Spinal cord (tissue), 10 donors: ENCODE measurements around the gene NTHL1. TPM values are rescaled to one million over a fixed set of nuclear protein-coding genes. Genes with fewer than 3 reads are reported as not detected.
A peak's percentile ranks its signal among the peaks of the same experiment; 100 is the strongest.

Source experiments
- DNase-seq, 6 donors: peaks; one replicate each; pipeline versions ENCODE4 v3.0.0 to v3.0.0-alpha.2; 2013 to 2015; ENCODE audit warnings: low spot score in 6 of 6, low read depth in 4 of 6
- H3K27ac ChIP-seq: one replicate; pipeline ENCODE4 v1.5.1; 2013; ENCODE audit warnings: low read depth, low read length, control low read depth
- H3K27me3 ChIP-seq: one replicate; pipeline ENCODE4 v1.6.1; 2013; ENCODE audit warnings: low read length; ENCODE audit not compliant: control insufficient read depth, insufficient read depth
- H3K36me3 ChIP-seq: one replicate; pipeline ENCODE4 v1.6.1; 2013; ENCODE audit warnings: low read length; ENCODE audit not compliant: control insufficient read depth, insufficient read depth
- H3K4me1 ChIP-seq: one replicate; pipeline ENCODE4 v1.6.1; 2013; ENCODE audit warnings: low read length; ENCODE audit not compliant: control insufficient read depth, insufficient read depth
- H3K4me3 ChIP-seq: one replicate; pipeline ENCODE4 v1.5.1; 2013; ENCODE audit warnings: low read depth, low read length, control low read depth
- H3K9me3 ChIP-seq: one replicate; pipeline ENCODE4 v1.6.1; 2013; ENCODE audit warnings: low read length; ENCODE audit not compliant: control insufficient read depth, insufficient read depth
- WGBS: methylation state at CpG from one replicate; pipeline ENCODE4 v1.1.5; 2013; ENCODE audit warnings: missing lambda C conversion rate; ENCODE audit not compliant: insufficient coverage; 5-methylcytosine and 5-hydroxymethylcytosine counted together
- polyA plus RNA-seq, 2 donors: library from polyadenylated mRNA; unstranded; fragments of 120-200 nt; gene quantifications; one replicate each; pipeline ENCODE4 v1.2.1, GENCODE V29; 2013; ENCODE audit not compliant: insufficient read length in 2 of 2
- total RNA-seq, 2 donors: library from RNA; depleted of rRNA in 1 of 2; stranded (reverse); fragments of 120-200 nt in 1 of 2; fragments of >200 nt in 1 of 2; gene quantifications; one replicate each; pipeline versions ENCODE4 v1.2.3 to v1.2.4, GENCODE V29; 2013 to 2014
- donor health status: healthy.

The NTHL1 gene
- total and polyA plus RNA-seq, 4 donors: 19.7 to 42.1 (median 37.2) TPM

- no peaks in the 10 kb centered on the region for H3K27me3 ChIP-seq
- peaks cover 96% of the 10 kb centered on the region for H3K36me3 ChIP-seq
- no peak overlapping the region for H3K27ac ChIP-seq
- WGBS: 80% methylated on average over 17 of the region's 19 CpGs
- H3K9me3 ChIP-seq: no peaks in the 10 kb centered on the region
- peaks cover 4% of the 10 kb centered on the region for H3K4me1 ChIP-seq
- DNase-seq: no peak
- H3K4me3 ChIP-seq: no peak overlapping the region
Observed at GRCh38 chr16:2056681-2057407, 9.2 kb upstream of the NTHL1 start.

- Histone ChIP-seq H3K4me3 (no peak overlapping the region), H3K36me3 (peaks cover 96% of the 10 kb centered on the region), H3K9me3 (no peaks in the 10 kb centered on the region), H3K4me1 (peaks cover 4% of the 10 kb centered on the region), H3K27ac (no peak overlapping the region), H3K27me3 (no peaks in the 10 kb centered on the region)
- DNase-seq: no peak
- 80% methylated on average over 15 of the region's 15 CpGs for WGBS
Observed at GRCh38 chr16:2056077-2056476, 8.4 kb upstream of the NTHL1 start.

- no peaks in the 10 kb centered on the region for H3K9me3 ChIP-seq
- H3K27me3 ChIP-seq: no peaks in the 10 kb centered on the region
- peaks cover 4% of the 10 kb centered on the region for H3K4me1 ChIP-seq
- no peak overlapping the region for H3K4me3 ChIP-seq
- no peak for DNase-seq
- H3K27ac ChIP-seq: no peak overlapping the region
- WGBS: 94% methylated on average over 26 of the region's 29 CpGs
- peaks cover 95% of the 10 kb centered on the region for H3K36me3 ChIP-seq
Observed at GRCh38 chr16:2054543-2055245, 7.1 kb upstream of the NTHL1 start.

DNA sequence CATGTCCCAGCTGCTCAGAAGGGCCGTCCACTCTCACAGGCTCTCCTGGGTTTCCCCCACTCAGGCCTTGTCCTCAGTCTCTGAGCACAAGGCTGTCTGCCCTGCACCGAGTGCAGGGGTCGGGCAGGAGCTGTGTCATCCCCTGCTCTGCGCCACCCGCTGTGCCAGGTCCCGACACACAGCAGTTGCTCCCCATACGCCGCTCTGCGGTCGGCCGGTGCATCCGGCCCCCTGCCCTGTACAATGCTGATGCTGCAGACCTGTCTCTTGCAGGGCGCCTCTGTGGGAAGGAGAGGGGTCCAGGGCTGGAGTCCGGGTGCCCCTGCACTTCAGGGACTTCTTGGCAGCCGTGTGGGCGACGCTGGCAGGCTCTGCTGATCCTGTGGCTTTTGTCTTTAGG lies 6.3 kb upstream of the NTHL1 start:
- H3K9me3 ChIP-seq: no peaks in the 10 kb centered on the region
- H3K36me3 ChIP-seq: peaks cover 90% of the 10 kb centered on the region
- H3K27me3 ChIP-seq: no peaks in the 10 kb centered on the region
- peaks cover 6% of the 10 kb centered on the region for H3K4me1 ChIP-seq
- DNase-seq: no peak
- no peak overlapping the region for H3K27ac ChIP-seq
- H3K4me3 ChIP-seq: no peak overlapping the region
- 93% methylated on average over 17 of the region's 17 CpGs for WGBS

DNA sequence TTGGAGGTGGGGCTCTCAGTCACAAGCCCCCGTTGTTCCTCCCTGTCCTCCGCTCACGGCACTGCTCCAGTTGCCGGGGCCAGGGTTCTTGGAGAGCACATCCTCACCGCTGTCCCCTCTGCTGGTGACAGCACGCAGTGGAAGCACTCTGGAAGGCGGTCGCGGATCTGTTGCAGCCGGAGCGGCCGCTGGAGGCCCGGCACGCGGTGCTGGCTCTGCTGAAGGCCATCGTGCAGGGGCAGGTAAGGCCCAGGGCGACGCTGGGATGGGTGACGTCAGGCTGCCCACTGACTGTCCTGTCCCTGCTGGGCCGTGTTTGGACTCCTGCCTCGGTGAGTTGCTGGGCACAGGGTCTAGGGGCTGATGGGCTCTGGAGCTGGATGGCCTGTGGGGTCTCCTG lies 5.6 kb upstream of the NTHL1 start:
- H3K36me3 ChIP-seq: peaks cover 84% of the 10 kb centered on the region
- no peak overlapping the region for H3K27ac ChIP-seq
- peaks cover 13% of the 10 kb centered on the region for H3K4me1 ChIP-seq
- H3K9me3 ChIP-seq: no peaks in the 10 kb centered on the region
- DNase-seq: no peak
- H3K4me3 ChIP-seq: no peak overlapping the region
- WGBS: 95% methylated on average over 21 of the region's 21 CpGs
- H3K27me3 ChIP-seq: no peaks in the 10 kb centered on the region

- no peak overlapping the region for H3K27ac ChIP-seq
Observed at GRCh38 chr16:2048116-2048543, 496 bp upstream of the NTHL1 start.

GRCh38 chr16:2046893-2047329 lies 723 bp downstream of the NTHL1 start:
- H3K4me1 ChIP-seq: peaks cover 42% of the 10 kb centered on the region

More at GRCh38 chr16:2048116-2048543, 496 bp upstream of the NTHL1 start:
- DNase-seq: no peak
- Histone ChIP-seq H3K9me3 (no peaks in the 10 kb centered on the region), H3K27me3 (no peaks in the 10 kb centered on the region), H3K4me3 (peak overlapping the region; percentile 75), H3K36me3 (peaks cover 64% of the 10 kb centered on the region), H3K4me1 (peaks cover 37% of the 10 kb centered on the region)
- under 1% methylated on average over 30 of the region's 30 CpGs for WGBS

GRCh38 chr16:2045965-2046892 lies 1.4 kb downstream of the NTHL1 start:
- no peak overlapping the region for H3K4me3 ChIP-seq
- H3K4me1 ChIP-seq: peaks cover 43% of the 10 kb centered on the region
- no peak for DNase-seq

More at GRCh38 chr16:2046893-2047329, 723 bp downstream of the NTHL1 start:
- no peak for DNase-seq
- H3K27me3 ChIP-seq: no peaks in the 10 kb centered on the region
- 22% methylated on average over 7 of the region's 8 CpGs for WGBS
- H3K36me3 ChIP-seq: peaks cover 61% of the 10 kb centered on the region
- peak overlapping the region; percentile 75 for H3K4me3 ChIP-seq
- H3K27ac ChIP-seq: peak overlapping the region; percentile 4
- H3K9me3 ChIP-seq: no peaks in the 10 kb centered on the region

GRCh38 chr16:2044541-2044940 lies 3.1 kb downstream of the NTHL1 start:
- no peak overlapping the region for H3K4me3 ChIP-seq

More at GRCh38 chr16:2045965-2046892, 1.4 kb downstream of the NTHL1 start:
- 92% methylated on average over 7 of the region's 21 CpGs for WGBS
- no peaks in the 10 kb centered on the region for H3K27me3 ChIP-seq
- no peak overlapping the region for H3K27ac ChIP-seq
- H3K9me3 ChIP-seq: no peaks in the 10 kb centered on the region
- peaks cover 61% of the 10 kb centered on the region for H3K36me3 ChIP-seq

More at GRCh38 chr16:2044541-2044940, 3.1 kb downstream of the NTHL1 start:
- H3K27ac ChIP-seq: no peak overlapping the region
- H3K4me1 ChIP-seq: peaks cover 55% of the 10 kb centered on the region
- no peaks in the 10 kb centered on the region for H3K9me3 ChIP-seq
- DNase-seq: no peak
- WGBS: 95% methylated on average over 17 of the region's 22 CpGs
- no peaks in the 10 kb centered on the region for H3K27me3 ChIP-seq
- peaks cover 63% of the 10 kb centered on the region for H3K36me3 ChIP-seq
